Coronary artery (tissue), 2 donors: ENCODE measurements around the gene RFC3.

Source experiments
- DNase-seq: peaks from one replicate; pipeline ENCODE4 v3.0.0-alpha.2; 2017; ENCODE audit warnings: low spot score
- H3K27ac ChIP-seq, 2 donors: fragments of 200-600 bp; sonication (generic); one replicate each; pipeline ENCODE4 v1.5.1; 2016 to 2019
- H3K4me3 ChIP-seq: fragments of 200-600 bp; sonication (generic); 2 replicates; pipeline ENCODE4 v1.5.1; 2016; ENCODE audit warnings: mild to moderate bottlenecking, moderate library complexity
- TF ChIP-seq, protein P1 (sequence below): fragments of 200-600 bp; sonication (generic); IDR thresholded peaks from one replicate; pipeline ENCODE4 v1.5.1; 2019; ENCODE audit warnings: antibody characterized with exemption

Gene RFC3

DNA sequence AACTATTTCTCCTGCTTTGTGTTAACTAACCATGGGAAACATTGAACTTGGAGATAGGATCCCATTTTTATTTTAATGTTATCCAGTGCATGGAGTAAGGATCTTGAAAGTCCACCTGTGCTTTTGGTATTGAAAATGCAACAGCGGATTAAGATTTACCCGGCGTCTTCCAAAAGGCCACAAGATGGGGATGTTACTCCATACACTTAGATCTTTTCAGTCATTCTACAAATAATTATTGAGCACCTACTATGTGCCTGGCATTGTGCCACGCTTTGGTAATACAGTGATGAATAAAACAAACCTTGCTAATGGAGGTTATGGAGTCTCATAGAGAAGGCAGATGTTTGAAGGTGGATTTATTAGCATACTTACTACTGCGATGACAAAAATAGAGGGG is 56.9 kb downstream of the RFC3 start:
- DNase-seq, result no peak
- Histone ChIP-seq H3K4me3 (no peak overlapping the region), H3K27ac (no peak overlapping the region)
- TF ChIP-seq, protein P1, sequence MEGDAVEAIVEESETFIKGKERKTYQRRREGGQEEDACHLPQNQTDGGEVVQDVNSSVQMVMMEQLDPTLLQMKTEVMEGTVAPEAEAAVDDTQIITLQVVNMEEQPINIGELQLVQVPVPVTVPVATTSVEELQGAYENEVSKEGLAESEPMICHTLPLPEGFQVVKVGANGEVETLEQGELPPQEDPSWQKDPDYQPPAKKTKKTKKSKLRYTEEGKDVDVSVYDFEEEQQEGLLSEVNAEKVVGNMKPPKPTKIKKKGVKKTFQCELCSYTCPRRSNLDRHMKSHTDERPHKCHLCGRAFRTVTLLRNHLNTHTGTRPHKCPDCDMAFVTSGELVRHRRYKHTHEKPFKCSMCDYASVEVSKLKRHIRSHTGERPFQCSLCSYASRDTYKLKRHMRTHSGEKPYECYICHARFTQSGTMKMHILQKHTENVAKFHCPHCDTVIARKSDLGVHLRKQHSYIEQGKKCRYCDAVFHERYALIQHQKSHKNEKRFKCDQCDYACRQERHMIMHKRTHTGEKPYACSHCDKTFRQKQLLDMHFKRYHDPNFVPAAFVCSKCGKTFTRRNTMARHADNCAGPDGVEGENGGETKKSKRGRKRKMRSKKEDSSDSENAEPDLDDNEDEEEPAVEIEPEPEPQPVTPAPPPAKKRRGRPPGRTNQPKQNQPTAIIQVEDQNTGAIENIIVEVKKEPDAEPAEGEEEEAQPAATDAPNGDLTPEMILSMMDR, result no peak

DNA sequence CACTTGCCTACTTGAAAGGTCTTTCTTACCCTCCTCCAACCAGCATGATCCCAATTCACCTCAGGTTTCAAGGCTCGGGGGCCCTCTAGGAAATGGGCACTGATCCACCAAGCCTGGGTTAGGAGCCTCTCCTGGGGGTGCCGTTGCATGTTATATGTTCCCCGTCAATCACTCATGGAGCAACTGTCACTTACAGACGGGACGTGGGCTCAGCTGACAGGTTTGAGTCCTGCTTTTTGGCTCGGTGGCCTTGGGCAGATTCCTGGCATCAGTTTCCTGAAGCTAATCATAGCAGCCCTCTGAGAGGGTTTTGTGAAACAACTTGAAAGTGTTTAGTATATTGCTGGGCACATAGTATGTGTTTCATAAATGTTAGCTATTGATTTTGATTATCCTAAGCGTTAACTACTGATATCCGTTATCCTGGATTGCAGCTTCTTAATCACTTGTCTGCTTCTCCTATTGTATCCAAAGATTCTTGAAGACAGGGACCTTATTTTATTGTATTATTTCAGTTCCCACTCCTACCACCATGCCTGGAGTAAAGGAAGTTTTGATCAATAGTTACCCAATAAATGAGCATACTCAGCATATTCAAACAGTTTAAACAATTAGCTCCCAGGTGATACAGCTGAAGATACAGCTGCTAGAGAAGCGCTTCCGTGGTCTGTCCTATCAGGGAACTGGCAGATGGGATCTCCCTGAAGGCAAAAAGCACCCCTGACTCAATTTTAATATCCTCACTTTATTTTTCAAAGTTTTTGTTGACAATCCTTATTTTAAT is 57.9 kb downstream of the RFC3 start:
- DNase-seq, result no peak
- Histone ChIP-seq H3K27ac (no peak overlapping the region), H3K4me3 (no peak overlapping the region)
- TF ChIP-seq, protein P1, result no peak

GRCh38 chr13:33876716-33877394 is 58.9 kb downstream of the RFC3 start:
- Histone ChIP-seq H3K27ac (no peak overlapping the region), H3K4me3 (no peak overlapping the region)
- DNase-seq, result no peak
- TF ChIP-seq, protein P1, result no peak

GRCh38 chr13:33879118-33879517 is 61.2 kb downstream of the RFC3 start:
- TF ChIP-seq, protein P1, result no peak
- H3K4me3 ChIP-seq, result no peak overlapping the region
- H3K27ac ChIP-seq, result no peak overlapping the region
- no peak for DNase-seq

DNA sequence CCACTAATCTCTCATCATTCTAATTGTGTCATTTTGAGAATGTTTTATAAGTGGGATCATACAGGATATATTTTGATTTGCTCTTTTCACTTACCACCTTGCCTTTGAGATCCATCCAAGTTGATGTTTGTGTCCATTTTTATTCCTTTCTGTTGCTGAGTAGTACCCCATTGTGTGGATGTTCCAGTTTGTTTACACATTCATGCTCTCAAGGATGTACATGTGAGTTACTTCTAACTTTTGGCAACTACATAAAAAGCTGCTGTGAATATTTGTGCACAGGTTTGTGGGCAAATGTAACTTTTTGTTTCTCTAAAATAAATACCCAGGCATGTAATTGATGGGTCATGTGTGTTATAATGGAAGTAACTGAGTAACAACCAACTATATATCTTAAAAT is 64.9 kb downstream of the RFC3 start:
- no peak for DNase-seq
- H3K27ac ChIP-seq, result no peak overlapping the region
- H3K4me3 ChIP-seq, result no peak overlapping the region
- TF ChIP-seq, protein P1, result no peak

DNA sequence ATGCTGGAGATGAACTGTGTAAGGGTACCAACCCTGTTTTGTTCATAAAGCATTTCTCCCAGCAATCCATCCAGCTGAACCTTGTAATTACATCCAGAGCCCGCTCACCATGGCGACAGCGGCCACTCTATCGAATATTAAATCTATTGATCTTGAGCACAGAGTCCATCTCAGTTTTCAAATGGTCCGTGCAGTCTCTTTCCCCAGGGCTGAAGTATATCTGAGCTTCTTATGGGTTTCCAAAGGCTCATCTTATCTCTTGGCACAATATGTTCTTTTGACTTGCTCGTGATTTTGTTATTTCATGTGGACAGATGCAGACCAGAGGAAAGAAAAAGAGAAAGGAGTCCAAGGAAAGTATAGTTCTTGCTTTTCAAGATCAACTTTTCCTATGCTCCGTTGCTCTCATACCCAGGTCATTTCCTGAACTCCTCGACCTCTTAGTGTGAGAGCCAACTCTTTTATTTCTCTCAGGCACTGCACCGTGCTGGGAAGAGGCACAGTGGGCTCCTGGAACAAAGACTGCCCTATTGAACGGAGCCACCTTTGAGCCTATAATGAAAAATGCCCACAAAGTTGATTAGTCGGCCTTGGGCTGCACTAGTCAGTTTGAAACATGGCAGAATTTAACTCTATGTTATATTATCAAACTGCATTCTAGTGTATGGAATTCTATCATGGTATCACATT is 66.7 kb downstream of the RFC3 start:
- Histone ChIP-seq H3K4me3 (no peak overlapping the region), H3K27ac (no peak overlapping the region)
- DNase-seq, result no peak
- TF ChIP-seq, protein P1, result no peak
